ENCODE measurements around the gene NIPAL3. TPM values are rescaled to one million over a fixed set of nuclear protein-coding genes. Genes with fewer than 3 reads are reported as not detected.

NIPAL3 gene
- polyA plus RNA-seq, 1 donor from 2014 or later = 9.6 TPM

GRCh38 chr1:24424990-24425389, 9.4 kb downstream of the NIPAL3 start:
- Histone ChIP-seq H3K79me2 (replicated peaks; ENCODE audit: insufficient read depth, low read length) (no peaks in the 10 kb centered on the region), H3K9me3 (ENCODE audit: low read length) (no peaks in the 10 kb centered on the region), H2AFZ (ENCODE audit: low read depth, low read length) (no peak overlapping the region), H3K4me2 (ENCODE audit: low read length) (no peak overlapping the region), H3K27me3 (ENCODE audit: insufficient read depth, low read depth, low read length) (no peaks in the 10 kb centered on the region), H3K9ac (ENCODE audit: low read length) (no peak overlapping the region), H3K4me3 (ENCODE audit: low read length) (no peak overlapping the region), H4K20me1 (ENCODE audit: insufficient read depth) (no peaks in the 10 kb centered on the region), H3K27ac (ENCODE audit: low read length) (no peak overlapping the region), H3K9me2 (ENCODE audit: insufficient read depth, low read length) (no peaks in the 10 kb centered on the region), H3F3A (ENCODE audit: insufficient read depth, low read length, poor library complexity, severe bottlenecking) (no peaks in the 10 kb centered on the region), H3K36me3 (ENCODE audit: insufficient read depth, low read length) (no peaks in the 10 kb centered on the region)
- TF ChIP-seq EP300 (conservative IDR thresholded peaks at IDR 0.05; ENCODE audit: poor library complexity, severe bottlenecking) (no peak), REST (IDR thresholded peaks at IDR 0.05; ENCODE audit: borderline replicate concordance) (no peak), MXI1 (conservative IDR thresholded peaks at IDR 0.05; ENCODE audit: poor library complexity, severe bottlenecking) (no peak), EZH2 (IDR thresholded peaks at IDR 0.05; ENCODE audit: borderline replicate concordance, insufficient read depth, low read length, poor library complexity, severe bottlenecking) (no peak), CTCF (IDR thresholded peaks at IDR 0.05; ENCODE audit: poor library complexity, severe bottlenecking) (no peak), RAD21 (conservative IDR thresholded peaks at IDR 0.05) (no peak), TAF1 (IDR thresholded peaks at IDR 0.05; ENCODE audit: low read depth) (no peak), SMC3 (conservative IDR thresholded peaks at IDR 0.05; ENCODE audit: poor library complexity) (no peak), POLR2AphosphoS5 (IDR thresholded peaks at IDR 0.05) (no peak)

- Histone ChIP-seq H3K9ac (ENCODE audit: low read length) (no peak overlapping the region), H3K9me3 (ENCODE audit: low read length) (no peaks in the 10 kb centered on the region)
Observed at GRCh38 chr1:24425441-24425840, 9.8 kb downstream of the NIPAL3 start.

More at GRCh38 chr1:24425441-24425840, 9.8 kb downstream of the NIPAL3 start:
- H4K20me1 ChIP-seq (ENCODE audit: insufficient read depth) = no peaks in the 10 kb centered on the region
- H3K36me3 ChIP-seq (ENCODE audit: insufficient read depth, low read length) = no peaks in the 10 kb centered on the region
- H3K79me2 ChIP-seq (replicated peaks; ENCODE audit: insufficient read depth, low read length) = no peaks in the 10 kb centered on the region
- H3K4me2 ChIP-seq (ENCODE audit: low read length) = no peak overlapping the region
- no peak for TF ChIP-seq MXI1 (conservative IDR thresholded peaks at IDR 0.05; ENCODE audit: poor library complexity, severe bottlenecking)
- TF ChIP-seq TAF1 (IDR thresholded peaks at IDR 0.05; ENCODE audit: low read depth) = no peak
- TF ChIP-seq RAD21 (conservative IDR thresholded peaks at IDR 0.05) = no peak
- no peak for TF ChIP-seq POLR2AphosphoS5 (IDR thresholded peaks at IDR 0.05)
- TF ChIP-seq CTCF (IDR thresholded peaks at IDR 0.05; ENCODE audit: poor library complexity, severe bottlenecking) = no peak
- TF ChIP-seq REST (IDR thresholded peaks at IDR 0.05; ENCODE audit: borderline replicate concordance) = no peak
- TF ChIP-seq EP300 (conservative IDR thresholded peaks at IDR 0.05; ENCODE audit: poor library complexity, severe bottlenecking) = no peak
- no peak for TF ChIP-seq EZH2 (IDR thresholded peaks at IDR 0.05; ENCODE audit: borderline replicate concordance, insufficient read depth, low read length, poor library complexity, severe bottlenecking)
- TF ChIP-seq SMC3 (conservative IDR thresholded peaks at IDR 0.05; ENCODE audit: poor library complexity) = no peak
- H2AFZ ChIP-seq (ENCODE audit: low read depth, low read length) = no peak overlapping the region
- H3K9me2 ChIP-seq (ENCODE audit: insufficient read depth, low read length) = no peaks in the 10 kb centered on the region
- H3K4me3 ChIP-seq (ENCODE audit: low read length) = no peak overlapping the region
- H3K27ac ChIP-seq (ENCODE audit: low read length) = no peak overlapping the region
- no peaks in the 10 kb centered on the region for H3F3A ChIP-seq (ENCODE audit: insufficient read depth, low read length, poor library complexity, severe bottlenecking)
- H3K27me3 ChIP-seq (ENCODE audit: insufficient read depth, low read depth, low read length) = no peaks in the 10 kb centered on the region
